MM.1S (cell line): ENCODE results near the gene NKX6-2.

Experiments
- CTCF ChIP-seq: fragments of 300-600 bp; sonication (generic); IDR thresholded peaks from 2 replicates; pipeline ENCODE4 v1.5.1; 2016; ENCODE audit warnings: antibody characterized with exemption, low read length, mixed read lengths
- EZH2 ChIP-seq: fragments of 300-600 bp; sonication (generic); optimal IDR thresholded peaks from 2 replicates; pipeline ENCODE3; 2017; ENCODE audit warnings: low read depth, mild to moderate bottlenecking, antibody characterized with exemption, low read length, mixed read lengths
- EZH2phosphoT487 ChIP-seq: fragments of 300-600 bp; sonication (generic); IDR thresholded peaks from 2 replicates; pipeline ENCODE4 v1.6.1; 2018; ENCODE audit warnings: antibody characterized with exemption, low read length

- TF ChIP-seq CTCF (no peak), EZH2 (no peak), EZH2phosphoT487 (no peak)
These were observed 16.1 kb upstream of the NKX6-2 start for GRCh38 chr10:132802048-132802447.
